NCI-H1105 (cell line): ENCODE data around the gene VSTM2A.
"Not testable (repeated sequence)": the region's sequence is repeated elsewhere in the genome, so short reads cannot be mapped to it uniquely, and the experiment has no call there.

Source experiments
- DNase-seq: peaks from one replicate; lab custom pipeline; 2025; lab: John Stamatoyannopoulos, UW

The VSTM2A gene, protein sequence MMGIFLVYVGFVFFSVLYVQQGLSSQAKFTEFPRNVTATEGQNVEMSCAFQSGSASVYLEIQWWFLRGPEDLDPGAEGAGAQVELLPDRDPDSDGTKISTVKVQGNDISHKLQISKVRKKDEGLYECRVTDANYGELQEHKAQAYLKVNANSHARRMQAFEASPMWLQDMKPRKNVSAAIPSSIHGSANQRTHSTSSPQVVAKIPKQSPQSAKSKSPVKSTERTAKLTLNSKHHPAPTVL

DNA sequence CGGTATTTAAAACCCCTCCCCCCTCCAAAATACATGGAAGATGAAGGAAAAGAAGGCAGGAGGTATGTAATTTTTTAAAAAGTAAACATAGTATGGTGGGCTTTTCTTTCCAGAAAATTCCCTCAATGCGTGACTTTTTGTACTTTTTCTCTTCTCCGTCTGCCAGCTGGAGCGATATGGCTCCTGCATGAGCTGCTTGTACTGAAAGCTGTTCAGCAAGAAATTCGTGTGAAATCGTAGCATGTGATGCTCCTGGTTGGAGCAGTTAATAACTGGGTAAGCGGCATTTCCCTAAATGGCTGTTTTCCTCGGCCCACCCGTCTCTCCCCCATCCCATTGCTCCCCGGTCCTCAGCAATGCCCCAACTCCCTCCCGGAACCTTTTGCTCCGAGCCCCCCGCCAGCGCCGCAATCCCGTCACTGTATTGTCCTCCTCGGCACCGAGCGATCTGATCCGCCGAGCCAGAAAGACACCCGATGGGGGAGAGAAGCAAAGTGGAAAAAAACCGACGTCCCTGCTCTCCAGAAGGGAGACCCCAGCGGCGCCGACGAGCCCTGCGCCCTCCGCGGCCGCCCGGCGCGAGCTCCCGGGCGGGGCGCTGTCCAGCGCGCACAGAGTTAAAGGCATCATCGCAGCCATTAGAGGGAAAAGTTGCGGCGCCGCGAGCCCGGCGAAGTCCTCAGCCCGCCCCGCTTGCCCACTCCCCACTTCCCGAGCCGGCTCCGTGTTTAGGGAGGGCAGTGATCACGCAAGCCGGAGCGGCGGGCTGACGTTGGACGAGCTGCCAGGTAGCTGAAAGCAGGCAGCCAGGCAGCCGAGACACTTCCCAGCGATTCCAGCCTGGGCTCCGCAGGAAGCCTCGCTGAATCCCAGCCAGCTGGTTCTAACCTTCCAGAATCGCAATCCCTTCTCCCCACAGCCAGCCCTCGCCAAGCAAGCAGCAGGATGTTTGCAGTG, at the start of gene VSTM2A:
VSTM2A (plus strand) TSS at position 707 of the 957 bp plus-strand sequence. CDS start 356 bp downstream, outside the sequence.
- peak; percentile 60 for DNase-seq

- not testable (repeated sequence) for DNase-seq
Measured at GRCh38 chr7:54504531-54504930, 37.6 kb upstream of the VSTM2A start.

- no peak for DNase-seq
Measured at GRCh38 chr7:54529568-54529967, 12.6 kb upstream of the VSTM2A start.

GRCh38 chr7:54538122-54538521, 4.1 kb upstream of the VSTM2A start:
- no peak for DNase-seq

GRCh38 chr7:54543051-54543488, 895 bp downstream of the VSTM2A start:
- DNase-seq = no peak

- no peak for DNase-seq
Measured at GRCh38 chr7:54544149-54544526, 2.0 kb downstream of the VSTM2A start.

DNA sequence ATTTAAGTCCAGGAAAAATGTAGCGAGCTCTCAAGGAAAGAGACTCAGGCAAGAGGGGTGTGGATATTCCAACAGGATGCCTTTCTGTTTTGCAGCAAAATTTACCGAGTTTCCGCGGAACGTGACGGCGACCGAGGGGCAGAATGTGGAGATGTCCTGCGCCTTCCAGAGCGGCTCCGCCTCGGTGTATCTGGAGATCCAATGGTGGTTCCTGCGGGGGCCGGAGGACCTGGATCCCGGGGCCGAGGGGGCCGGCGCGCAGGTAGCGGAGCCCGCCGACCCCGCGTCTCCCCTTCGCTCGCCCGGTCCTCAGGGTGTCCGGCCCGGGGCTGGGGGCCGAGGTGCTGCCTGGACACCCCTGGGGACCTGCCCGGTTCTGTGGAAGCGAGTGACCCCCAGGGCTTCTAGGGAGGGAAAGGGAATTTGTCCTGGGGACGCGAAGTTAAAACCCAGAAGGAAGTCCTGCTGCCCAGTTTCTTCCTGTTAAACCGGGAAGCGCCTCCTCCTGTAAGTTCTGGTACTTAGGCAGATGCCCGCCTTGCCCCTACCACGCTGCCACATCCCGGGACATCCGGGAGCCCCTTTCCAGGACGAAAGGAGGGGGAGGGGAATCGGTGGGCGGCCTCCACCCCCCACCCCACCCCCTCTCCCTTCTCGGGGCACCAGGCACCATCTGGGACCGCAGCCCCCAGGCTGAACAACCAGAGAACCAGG, 2.5 kb downstream of the VSTM2A start:
- no peak for DNase-seq

DNA sequence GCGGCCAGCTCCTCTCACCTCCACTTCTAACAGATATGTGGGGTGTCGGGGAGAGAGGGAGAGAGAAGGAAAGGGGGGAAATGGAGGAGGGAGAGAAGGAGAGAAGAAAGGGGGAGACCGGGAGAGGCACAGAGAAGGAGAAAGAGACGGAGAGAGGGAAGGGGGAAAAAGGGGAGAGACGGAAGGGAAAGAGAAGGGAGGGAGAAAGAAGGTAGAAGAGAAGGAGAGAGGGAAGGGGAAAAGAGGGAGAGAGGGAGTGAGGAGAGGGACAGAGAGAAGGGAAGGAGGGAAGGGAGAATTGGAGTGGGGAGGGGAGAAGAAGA, 3.0 kb downstream of the VSTM2A start:
- no peak for DNase-seq

DNA sequence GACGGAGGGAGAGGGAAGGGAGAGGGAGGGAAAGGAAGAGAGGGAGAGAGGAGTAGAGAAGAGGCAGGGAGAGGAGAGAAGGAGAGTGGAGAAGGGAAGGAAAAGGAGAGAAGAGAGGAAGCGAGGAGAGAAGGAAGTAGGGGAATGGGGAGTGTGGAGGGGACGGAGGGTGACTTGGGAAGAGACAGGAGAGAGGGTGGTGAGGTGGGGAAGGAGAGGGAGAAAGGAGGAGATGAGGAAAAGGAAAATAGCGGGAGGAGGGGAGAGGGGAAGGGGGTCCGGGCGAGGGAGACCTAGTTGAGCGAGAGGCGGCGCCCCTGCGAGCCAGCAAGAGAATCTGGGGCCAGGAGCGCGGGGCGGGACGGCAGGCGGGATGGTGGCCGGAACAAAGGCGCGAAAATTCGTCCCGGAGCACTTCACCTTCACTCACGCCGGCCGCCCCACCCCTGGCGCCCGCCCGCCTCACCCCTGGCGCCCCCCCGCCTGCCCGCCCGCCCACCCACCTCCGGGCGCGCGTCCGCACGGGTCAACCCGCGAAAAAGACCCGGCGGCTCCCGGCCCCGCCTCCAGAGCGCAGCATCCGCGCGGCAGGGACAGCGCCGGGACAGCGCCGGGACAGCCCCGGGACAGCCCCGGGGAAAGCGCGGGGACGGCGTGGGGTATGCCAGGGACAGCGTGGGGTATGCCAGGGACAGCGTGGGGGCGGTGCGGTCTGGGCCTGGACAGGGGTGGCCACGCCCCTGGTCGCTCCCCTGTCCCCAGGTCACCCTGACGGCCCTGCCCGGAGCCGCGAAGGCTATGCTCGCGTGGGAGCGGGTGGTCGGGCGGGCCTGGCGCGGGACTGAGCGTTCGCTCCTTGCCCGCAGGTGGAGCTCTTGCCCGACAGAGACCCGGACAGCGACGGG, 4.2 kb downstream of the VSTM2A start:
- DNase-seq = no peak

GRCh38 chr7:54546986-54547314, 4.8 kb downstream of the VSTM2A start:
- no peak for DNase-seq

GRCh38 chr7:54550471-54550870, 8.3 kb downstream of the VSTM2A start:
- no peak for DNase-seq

DNA sequence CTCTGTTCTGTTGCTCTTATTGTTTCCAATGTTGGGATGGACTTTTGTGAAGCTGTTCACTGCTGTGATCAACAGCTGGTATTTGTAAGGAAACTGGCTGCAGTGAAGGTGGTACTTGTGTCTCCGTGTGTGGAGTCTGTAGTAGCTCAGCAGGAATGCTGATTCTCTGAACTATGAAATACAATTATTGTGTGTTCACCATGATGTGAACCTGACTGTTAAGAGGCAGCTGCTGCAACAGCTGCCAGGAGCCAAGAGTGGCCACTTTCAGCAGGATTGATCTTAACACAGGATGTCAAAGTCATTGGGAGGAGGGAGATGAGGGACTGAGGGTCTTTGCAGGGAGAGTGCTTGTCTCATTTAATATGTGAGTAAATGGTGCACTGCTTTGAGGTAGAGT, 13.9 kb downstream of the VSTM2A start:
- DNase-seq = no peak

DNA sequence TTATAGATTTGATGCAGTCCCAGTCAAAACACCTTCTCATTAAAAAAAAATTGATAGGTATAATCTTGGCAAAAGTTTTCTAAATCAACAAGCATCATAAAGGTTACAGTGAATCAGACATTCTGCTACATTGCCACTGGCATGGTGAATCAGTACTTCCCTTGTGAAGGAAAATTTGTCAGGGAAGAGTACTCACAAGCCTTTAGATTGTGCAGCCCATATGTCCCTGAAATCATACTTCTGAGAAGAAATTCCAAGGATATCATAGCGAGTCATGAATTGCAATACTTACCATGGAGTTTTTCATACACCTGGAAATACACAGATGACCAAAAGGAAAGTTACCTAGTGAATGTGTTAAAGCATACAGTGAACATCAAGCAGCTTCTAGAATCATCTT, 17.2 kb downstream of the VSTM2A start:
- no peak for DNase-seq

GRCh38 chr7:54560198-54560597, 18.0 kb downstream of the VSTM2A start:
- no peak for DNase-seq

DNA sequence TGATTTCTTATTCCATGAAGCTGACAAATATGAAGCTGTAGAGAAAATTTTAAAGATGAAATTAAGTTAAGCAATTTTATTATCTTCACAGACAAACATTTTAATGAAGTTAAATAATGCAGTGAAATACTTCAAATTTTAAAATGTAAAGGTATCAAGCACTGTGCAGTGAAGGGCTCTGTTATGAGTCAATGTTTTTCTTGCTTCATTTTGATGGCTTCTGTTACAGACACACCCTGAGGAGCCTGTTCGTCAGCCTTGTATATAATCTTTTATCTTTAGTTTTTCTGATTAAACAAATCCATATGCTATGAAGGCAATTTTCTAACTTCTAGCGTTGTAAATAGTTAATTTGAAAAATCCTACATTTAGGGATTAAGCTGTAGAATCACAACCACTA, 18.5 kb downstream of the VSTM2A start:
- no peak for DNase-seq

- DNase-seq = no peak
Measured at GRCh38 chr7:54563329-54563916, 21.2 kb downstream of the VSTM2A start.

GRCh38 chr7:54565432-54565831, 23.3 kb downstream of the VSTM2A start:
- DNase-seq = no peak

DNA sequence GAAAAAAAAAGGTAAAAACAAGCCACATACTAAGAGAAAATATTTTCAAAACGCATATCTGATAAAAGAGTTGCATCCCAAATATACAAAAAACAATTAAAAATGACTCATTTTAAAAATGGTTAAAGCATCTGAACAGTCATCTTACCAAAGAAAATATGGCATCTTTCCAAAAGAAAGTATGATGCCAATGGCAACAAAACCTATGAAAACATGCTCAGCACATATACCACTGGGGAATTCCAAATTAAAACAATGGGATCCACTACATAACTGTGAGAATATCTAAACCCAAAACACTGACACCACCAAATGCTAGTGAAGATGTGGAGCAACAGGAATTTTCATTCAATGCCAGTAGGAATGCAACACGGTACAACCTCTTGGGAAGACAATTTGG, 39.3 kb downstream of the VSTM2A start:
- no peak for DNase-seq

DNA sequence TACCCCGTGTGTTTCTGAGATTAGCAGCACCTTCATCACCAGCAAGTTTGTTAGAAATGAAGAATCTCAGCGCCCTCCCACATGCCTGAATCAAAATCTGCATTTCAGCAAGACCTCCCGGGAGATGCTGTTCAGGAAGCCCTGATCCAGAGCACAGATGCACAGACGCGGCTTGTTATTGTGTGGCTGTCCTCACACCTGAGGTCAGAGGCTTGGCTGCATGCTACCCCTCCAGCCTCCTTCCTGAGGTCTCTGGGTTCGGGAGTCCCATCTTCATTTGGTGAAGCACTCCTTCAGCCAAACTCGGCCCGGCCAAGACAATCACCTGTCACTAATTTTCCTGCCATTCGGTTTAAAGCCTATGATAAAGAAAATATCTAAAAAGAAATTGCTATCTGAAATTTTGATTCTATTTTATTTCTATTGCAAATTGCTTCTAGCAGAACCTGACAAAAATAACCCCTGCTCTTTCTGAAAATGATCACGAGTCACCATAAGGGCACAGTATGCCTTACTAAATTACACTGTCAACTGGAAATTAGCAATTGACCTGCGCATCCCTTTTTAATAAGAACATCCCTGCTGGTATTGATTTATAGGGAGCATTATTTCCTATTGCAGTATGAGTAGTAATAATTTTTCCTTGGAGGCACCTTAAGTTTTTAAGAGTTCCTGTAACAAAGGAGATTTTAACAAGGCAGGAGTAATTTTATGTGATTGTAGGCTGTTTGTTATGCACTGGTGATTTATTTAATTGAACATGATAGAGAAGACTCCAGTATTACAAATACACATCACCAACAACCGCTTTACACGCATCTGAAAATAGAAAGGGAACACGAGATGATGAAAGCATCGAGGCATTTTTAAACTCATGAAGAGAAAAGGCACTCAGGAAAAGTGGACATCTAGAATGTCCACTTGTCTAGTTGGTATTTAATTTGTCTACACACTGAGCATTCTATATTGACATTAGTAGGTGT, 49.5 kb downstream of the VSTM2A start:
- no peak for DNase-seq

GRCh38 chr7:54596747-54597146, 54.6 kb downstream of the VSTM2A start:
- DNase-seq = no peak
